Lower leg skin (tissue), 4 donors: ENCODE data around the gene TTC13. TPM values are rescaled to one million over a fixed set of nuclear protein-coding genes. Genes with fewer than 3 reads are reported as not detected.

Experiments used
- DNase-seq, 2 donors: peaks; one replicate each; pipeline ENCODE4 v3.0.0-alpha.2; 2019; ENCODE audit warnings: low spot score in 2 of 2
- H3K4me3 ChIP-seq: fragments of 200-600 bp; sonication (generic); 2 replicates; pipeline ENCODE4 v1.5.1; 2017; ENCODE audit warnings: mild to moderate bottlenecking, low read depth; ENCODE audit not compliant: poor library complexity, severe bottlenecking
- POLR2A ChIP-seq, 2 donors: fragments of 450-650 bp; IDR thresholded peaks; one replicate each; pipeline ENCODE4 v1.6.1; 2016 to 2017; ENCODE audit warnings: antibody characterized with exemption in 2 of 2, mild to moderate bottlenecking in 1 of 2, moderate library complexity in 1 of 2
- WGBS, 2 donors: methylation state at CpG; one replicate each; pipeline ENCODE4 v1.1.5; 2018; 5-methylcytosine and 5-hydroxymethylcytosine counted together
- intact Hi-C: fragments of 100-400 bp; cut with DNase I; formaldehyde crosslinking; loops from one replicate; pipeline ENCODE4 v1.15.0; 2023; ENCODE audit warnings: low total_unique reads
- total RNA-seq, 4 donors: library from RNA; depleted of rRNA; stranded (reverse); fragments of >200 nt; gene quantifications; one replicate each; pipeline ENCODE4 v1.1.0, GENCODE V29; 2016
- TF ChIP-seq, protein P1 (sequence below), 3 donors: fragments of 450-650 bp; IDR thresholded peaks; one replicate each; pipeline ENCODE4 v1.5.1; 2016; ENCODE audit warnings: antibody characterized with exemption in 3 of 3, mild to moderate bottlenecking in 3 of 3, moderate library complexity in 2 of 3

Gene TTC13
- total RNA-seq, 4 donors from 2014 or later: 6.6 to 34.7 (median 24.7) TPM

- 79 to 82% methylated on average over 5 of the region's 5 CpGs for WGBS, 2 donors
Observed at GRCh38 chr1:230926182-230926581, 52.5 kb downstream of the TTC13 start.

GRCh38 chr1:230925608-230926007 lies 53.1 kb downstream of the TTC13 start:
- DNase-seq: no peak
- intact Hi-C loops: no loop called here

More at GRCh38 chr1:230926182-230926581, 52.5 kb downstream of the TTC13 start:
- DNase-seq: no peak
- H3K4me3 ChIP-seq: no peak overlapping the region
- TF ChIP-seq POLR2A (IDR thresholded peaks at IDR 0.05): no peak
- TF ChIP-seq, protein P1, sequence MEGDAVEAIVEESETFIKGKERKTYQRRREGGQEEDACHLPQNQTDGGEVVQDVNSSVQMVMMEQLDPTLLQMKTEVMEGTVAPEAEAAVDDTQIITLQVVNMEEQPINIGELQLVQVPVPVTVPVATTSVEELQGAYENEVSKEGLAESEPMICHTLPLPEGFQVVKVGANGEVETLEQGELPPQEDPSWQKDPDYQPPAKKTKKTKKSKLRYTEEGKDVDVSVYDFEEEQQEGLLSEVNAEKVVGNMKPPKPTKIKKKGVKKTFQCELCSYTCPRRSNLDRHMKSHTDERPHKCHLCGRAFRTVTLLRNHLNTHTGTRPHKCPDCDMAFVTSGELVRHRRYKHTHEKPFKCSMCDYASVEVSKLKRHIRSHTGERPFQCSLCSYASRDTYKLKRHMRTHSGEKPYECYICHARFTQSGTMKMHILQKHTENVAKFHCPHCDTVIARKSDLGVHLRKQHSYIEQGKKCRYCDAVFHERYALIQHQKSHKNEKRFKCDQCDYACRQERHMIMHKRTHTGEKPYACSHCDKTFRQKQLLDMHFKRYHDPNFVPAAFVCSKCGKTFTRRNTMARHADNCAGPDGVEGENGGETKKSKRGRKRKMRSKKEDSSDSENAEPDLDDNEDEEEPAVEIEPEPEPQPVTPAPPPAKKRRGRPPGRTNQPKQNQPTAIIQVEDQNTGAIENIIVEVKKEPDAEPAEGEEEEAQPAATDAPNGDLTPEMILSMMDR (IDR thresholded peaks at IDR 0.05): no peak
- intact Hi-C loops: no loop called here

DNA sequence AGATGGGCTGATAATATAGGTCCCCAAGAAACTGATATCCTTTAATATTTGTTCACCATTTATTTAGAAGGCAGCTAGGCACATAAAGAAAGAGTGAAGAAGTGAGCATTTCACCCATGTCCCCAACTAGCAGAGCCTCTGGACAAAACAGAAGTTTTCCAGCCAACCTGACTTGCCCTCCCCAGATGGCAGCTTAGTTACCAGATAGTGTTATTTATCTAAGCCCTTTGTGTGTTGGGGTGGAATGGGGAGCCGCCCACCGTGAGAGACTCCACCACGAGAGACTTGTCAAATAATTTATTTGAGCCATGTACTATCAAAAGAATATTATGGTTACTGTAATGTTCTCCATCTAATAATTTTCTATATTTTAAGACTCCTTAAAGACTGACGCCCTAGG lies 55.5 kb downstream of the TTC13 start:
- intact Hi-C loops: no loop called here
- H3K4me3 ChIP-seq: no peak overlapping the region
- TF ChIP-seq POLR2A (IDR thresholded peaks at IDR 0.05): no peak
- TF ChIP-seq, protein P1 (IDR thresholded peaks at IDR 0.05): no peak
- DNase-seq: no peak
- 92 to 97% methylated on average over 4 of the region's 4 CpGs for WGBS, 2 donors

More at GRCh38 chr1:230925608-230926007, 53.1 kb downstream of the TTC13 start:
- H3K4me3 ChIP-seq: no peak overlapping the region
- 90 to 94% methylated on average over 2 of the region's 2 CpGs for WGBS, 2 donors
- TF ChIP-seq POLR2A (IDR thresholded peaks at IDR 0.05): no peak
- TF ChIP-seq, protein P1 (IDR thresholded peaks at IDR 0.05): no peak

GRCh38 chr1:230922620-230923019 lies 56.0 kb downstream of the TTC13 start:
- intact Hi-C loops: no loop called here
- no peak overlapping the region for H3K4me3 ChIP-seq
- DNase-seq: no peak
- TF ChIP-seq POLR2A (IDR thresholded peaks at IDR 0.05): no peak
- TF ChIP-seq, protein P1 (IDR thresholded peaks at IDR 0.05): no peak
- WGBS, 2 donors: 96 to 99% methylated on average over 2 of the region's 2 CpGs

- 31 to 37% methylated on average over 4 of the region's 4 CpGs for WGBS, 2 donors
- DNase-seq: no peak
- intact Hi-C loops: loop anchor here (5.0 to 10.0 kb wide), 2 partner anchors 124 to 288 kb away; no protein-coding TSS in a partner anchor
Observed at GRCh38 chr1:230919207-230919606, 59.5 kb downstream of the TTC13 start.

More at GRCh38 chr1:230919207-230919606, 59.5 kb downstream of the TTC13 start:
- H3K4me3 ChIP-seq: no peak overlapping the region
- TF ChIP-seq, protein P1 (IDR thresholded peaks at IDR 0.05): no peak
- no peak for TF ChIP-seq POLR2A (IDR thresholded peaks at IDR 0.05)
